HG02678 (cell line): ENCODE data around the gene SRMS.
"Not testable (repeated sequence)": the region's sequence is repeated elsewhere in the genome, so short reads cannot be mapped to it uniquely, and the experiment has no call there.

Experiments
- ATAC-seq: cut with Tn5 transposase; IDR thresholded peaks from one replicate; pipeline ENCODE4 v1.9.1; 2021; ENCODE audit warnings: mild to moderate bottlenecking, moderate library complexity; ENCODE audit not compliant: unreplicated experiment

SRMS gene

GRCh38 chr20:63579017-63579694 is 31.6 kb upstream of the SRMS start:
- ATAC-seq, result no peak

DNA sequence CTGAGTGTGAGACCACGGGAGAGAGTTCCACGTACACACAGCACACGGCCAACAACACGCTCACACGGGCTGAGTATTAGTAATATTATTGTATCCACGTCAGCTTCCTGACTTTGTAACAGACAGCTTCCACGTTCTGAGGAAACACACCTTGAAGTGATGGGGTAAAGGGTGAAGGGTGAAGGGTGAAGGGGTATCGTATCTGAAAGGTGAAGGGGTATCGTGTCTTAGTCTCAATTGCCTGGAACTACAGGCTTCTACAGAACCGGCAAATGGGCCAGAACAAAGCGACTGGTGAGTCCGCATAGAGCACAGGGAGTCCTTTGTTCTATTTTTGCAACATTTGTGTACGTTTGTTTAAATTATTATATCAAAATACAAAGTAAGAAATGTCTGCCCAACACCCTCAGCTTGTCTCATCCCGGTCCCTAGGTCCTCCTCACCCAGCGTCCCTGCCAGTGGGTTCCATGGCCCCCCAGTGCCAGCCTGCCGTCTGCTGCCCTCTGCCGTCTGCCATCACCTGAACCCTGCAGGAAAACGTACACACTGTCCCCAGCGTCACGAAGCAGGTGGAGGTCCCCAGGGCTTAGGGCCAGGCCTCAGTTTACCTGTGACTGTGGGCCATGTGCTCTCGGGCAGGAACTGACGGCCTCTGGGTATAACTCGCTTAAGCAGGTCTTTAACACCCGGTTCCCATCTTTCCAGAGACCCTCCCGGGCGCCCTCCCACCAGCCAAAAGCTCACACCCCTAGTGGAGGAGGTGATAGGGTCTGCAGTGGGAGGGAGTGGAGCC is 30.9 kb upstream of the SRMS start:
- ATAC-seq, result no peak

GRCh38 chr20:63577317-63577894 is 29.9 kb upstream of the SRMS start:
- no peak for ATAC-seq

DNA sequence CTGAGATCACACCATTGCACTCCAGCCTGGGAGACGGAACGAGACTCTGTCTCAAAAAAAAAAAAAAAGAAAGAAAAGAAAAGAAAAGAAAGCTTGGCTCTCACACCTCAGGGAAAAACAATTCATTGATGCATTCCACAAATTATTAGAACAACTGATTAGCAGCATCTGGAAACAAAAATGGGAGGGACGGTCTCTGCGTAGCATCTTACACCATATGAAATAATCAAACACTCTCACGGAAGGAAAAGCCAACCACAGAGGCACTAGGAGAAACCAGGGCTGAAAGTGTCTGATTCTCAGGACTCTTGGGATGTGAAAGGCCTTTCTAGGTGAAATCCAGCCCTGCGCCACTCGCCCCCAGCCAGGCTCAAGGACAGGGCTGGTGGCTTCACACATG is 28.8 kb upstream of the SRMS start:
- ATAC-seq, result no peak

DNA sequence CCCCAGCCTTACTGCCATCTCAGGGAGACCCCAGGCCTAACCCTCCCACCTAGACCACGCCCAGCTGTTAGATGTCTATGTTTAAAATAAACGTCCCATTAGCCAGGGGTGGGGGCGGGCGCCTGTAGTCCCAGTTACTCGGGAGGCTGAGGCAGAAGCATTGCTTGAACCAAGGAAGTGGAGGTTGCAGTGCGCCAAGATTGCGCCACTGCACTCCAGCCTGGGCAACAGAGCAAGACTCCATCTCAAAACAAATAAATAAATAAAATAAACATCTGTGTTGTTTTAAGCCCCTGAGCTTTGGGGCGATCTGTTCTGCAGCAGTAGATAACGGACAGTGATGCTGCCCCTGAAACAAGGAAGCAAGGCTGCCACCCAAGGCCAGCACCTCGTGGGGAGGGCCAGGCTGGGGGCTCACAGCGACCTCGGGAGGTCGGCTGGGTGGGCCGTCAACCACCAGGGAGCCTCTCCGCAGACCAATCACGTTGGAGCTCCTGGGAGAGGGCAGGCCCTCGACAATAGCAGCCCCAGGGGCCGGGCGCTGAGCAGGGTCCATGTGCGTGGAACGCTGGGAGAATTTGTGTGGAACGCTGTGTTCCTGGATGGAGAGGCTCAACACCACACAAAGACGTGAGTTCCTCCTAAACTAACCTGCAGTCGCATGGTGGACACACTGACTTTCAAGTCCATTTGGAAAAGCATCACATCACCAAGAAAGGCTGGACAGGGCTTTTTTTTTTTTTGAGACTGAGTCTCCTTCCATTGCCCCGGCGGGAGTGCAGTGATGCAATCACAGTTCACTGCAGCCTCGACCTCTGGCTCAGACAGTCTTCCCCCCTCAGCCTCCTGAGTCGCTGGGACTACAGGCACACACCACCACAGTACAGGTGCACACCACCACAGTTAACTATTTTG is 27.5 kb upstream of the SRMS start:
- ATAC-seq, result no peak

GRCh38 chr20:63574156-63574828 is 26.7 kb upstream of the SRMS start, which contains the start of gene HELZ2:
Gene HELZ2 (minus strand): TSS chr20:63574239. CDS start chr20:63572385, 1,854 bp downstream.
- ATAC-seq, result no peak

GRCh38 chr20:63573647-63574131 is 26.1 kb upstream of the SRMS start:
- ATAC-seq, result no peak

DNA sequence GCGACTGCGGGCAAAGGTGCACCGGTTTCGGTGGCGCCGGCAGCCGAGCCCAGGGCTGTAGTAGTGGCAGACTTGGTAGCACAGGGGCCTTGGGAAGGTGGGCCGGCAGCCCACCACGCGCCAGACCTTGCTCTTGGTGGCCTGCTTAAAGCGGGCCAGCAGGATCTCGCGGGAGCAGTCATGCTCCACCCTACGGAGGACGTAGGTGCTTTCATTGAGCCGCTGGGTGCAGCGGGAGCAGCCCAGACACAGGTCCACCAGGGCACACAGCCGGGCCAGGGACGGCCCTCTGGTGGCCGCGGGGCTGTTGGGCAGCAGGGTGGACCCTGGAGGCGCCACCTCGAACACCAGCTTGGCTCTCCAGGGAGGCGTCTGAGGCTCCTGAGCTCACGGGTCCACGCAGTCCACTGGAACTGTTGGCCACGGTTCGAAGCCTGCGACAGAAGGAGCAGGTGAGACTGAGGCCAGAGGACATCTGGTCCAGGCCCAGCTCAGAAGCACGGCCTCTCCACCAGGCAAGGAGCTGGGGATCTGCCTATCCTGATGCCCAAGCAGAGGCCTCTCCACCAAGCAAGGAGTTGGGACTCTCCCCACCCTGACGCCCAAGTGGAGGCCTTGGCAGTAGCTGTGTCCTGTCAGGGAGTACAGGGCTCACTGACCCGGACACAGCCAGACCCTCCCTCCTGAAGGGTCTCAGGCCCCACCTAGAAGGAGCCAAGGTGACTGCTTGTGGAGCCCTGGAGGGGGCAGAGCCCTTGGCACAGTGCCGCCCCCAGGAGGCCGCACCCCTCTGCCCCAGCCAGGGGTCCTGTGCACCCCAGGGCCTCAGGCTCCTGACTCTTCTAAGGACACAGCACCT is 25.5 kb upstream of the SRMS start:
- ATAC-seq, result no peak

DNA sequence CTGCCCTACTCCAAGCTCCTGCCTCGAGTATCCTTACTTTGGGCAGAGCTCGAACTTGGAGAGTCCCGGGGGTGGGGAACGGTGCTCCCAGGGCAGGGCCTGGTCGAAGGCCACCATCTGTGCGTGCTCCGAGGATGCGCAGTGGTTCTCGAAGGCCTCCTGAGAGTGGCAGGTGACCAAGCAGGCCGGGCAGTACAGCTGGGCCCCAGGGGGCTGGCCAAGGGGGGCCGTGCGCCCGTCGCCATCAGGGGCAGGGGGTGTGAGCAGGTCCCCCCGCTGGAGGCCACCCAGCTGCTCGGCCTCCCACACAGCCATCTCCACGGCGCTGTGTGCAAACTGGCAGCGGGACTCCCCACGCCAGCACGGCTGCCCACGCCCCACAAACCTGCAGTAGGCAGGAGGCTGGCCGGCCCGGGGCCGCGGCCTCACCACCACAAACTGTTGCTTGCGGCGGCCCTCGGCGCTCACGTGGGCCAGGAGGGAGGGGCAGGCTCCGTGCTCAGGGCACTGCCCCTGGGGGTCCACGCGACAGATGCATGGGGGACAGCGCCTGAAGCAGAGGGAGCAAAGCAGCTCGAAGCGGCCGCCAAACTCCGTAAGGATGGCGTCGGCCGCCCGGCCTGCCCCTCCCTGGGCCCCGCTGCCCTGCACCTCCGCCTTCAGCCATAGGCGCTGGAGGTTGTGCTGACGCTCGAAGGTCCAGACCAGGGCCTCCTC is 24.7 kb upstream of the SRMS start:
- no peak for ATAC-seq

DNA sequence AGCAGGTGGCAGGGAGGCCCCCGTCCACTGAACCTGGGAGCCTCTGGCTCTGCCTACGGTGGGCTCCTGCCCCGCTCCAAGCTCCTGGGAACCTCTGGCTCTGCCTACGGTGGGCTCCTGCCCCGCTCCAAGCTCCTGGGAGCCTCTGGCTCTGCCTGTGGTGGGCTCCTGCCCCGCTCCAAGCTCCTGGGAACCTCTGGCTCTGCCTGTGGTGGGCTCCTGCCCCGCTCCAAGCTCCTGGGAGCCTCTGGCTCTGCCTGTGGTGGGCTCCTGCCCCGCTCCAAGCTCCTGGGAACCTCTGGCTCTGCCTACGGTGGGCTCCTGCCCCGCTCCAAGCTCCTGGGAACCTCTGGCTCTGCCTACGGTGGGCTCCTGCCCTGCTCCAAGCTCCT is 23.5 kb upstream of the SRMS start:
- not testable (repeated sequence) for ATAC-seq

GRCh38 chr20:63570281-63571086 is 22.9 kb upstream of the SRMS start:
- ATAC-seq, result no peak

- no peak for ATAC-seq
Measured at GRCh38 chr20:63568986-63569949, 21.7 kb upstream of the SRMS start.

DNA sequence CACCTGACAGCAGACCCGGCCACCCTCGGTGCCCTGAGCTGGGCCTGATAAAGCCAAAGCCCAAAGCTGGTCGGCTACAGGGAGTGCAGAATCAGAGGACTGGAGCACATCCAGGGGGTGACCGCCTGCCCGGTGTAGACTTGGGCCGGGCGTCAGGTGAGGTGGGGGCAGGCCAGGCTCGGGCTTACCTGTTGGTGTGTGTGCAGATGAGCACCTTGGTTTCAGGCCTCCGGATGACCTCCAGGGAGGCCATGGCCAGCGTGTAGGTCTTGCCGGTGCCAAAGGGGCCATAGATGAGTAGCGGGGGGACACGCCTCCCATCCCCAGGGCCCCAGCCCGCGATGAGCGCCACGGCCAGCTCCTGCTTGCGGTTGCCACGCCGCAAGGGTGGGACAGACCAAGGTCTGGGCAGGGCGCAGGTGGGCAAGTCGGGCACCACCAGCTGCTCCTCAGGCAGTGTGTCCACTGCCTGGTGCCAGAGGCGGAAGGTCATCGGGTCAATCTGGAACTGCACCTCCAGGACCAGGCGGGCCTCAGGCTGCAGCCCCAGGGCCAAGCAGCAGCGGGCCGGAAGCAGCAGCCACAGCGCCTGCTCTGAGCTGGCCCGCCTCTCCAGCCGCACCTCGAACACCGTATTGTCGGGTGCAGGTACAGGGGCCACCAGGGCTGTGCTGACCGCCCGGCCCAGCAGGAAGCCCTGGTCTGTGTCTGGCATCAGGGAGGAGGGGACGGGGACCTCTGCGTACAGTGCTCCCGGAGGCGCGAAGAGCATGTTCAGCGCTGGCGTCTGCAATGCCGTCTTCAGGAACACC is 20.8 kb upstream of the SRMS start:
- no peak for ATAC-seq

DNA sequence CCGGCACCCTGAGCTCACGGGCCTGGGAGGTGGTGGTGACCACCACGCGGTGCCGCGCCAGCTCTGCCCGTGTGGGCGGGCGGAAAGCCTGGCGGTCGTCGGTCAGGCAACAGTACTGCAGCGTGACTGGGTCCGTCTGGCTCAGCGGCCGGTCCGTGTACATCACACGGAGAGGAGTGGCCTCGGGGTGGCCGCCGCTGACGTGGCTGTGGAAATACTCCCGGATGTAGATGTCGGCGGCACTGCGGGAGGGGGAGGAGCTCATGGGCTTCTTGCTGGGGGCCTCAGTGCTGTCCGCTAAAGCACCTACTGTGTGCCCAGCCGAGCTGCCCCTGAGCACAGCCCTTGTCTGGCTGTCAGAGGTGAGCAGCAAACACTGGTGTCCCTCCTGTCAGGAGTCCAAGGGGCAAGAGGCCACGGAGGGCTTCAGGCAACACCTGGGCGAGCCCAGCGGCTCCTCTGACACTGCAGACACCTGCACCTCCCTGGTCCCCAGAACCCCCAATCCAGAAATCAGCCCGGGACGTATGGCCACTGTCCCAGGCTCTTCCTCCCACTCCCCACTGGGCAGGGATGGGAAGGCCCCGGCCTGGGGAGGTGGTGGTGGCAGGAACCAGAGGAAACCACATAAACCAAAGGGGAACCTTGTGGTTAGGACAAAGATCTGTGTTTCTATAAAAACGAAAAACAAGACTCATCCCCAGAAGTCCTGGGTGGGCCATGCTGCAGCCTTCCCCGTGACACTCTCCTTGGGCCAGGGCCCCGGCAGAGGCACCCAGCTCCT is 20.0 kb upstream of the SRMS start:
- ATAC-seq, result peak; percentile 76

- ATAC-seq, result no peak
Measured at GRCh38 chr20:63567136-63567385, 19.5 kb upstream of the SRMS start.
